ENCODE results near the gene DNAJC9.

The DNAJC9 gene

GRCh38 chr10:73252445-73253224, 5.6 kb upstream of the DNAJC9 start, which contains the start of gene MRPS16:
TSS of gene MRPS16 (minus strand) at chr10:73252644. CDS start at chr10:73252482, 162 bp downstream.
- in situ Hi-C loops (cut with MboI; ENCODE audit: low sequenced_read_pairs, unreplicated experiment), result no loop called here
- no peak for TF ChIP-seq CTCF (IDR thresholded peaks at IDR 0.05; ENCODE audit: borderline replicate concordance, control extremely low read depth, extremely low read depth, insufficient read depth, missing control alignments)
- peak; percentile 92 for DNase-seq (ENCODE audit: low spot score)

- TF ChIP-seq CTCF (IDR thresholded peaks at IDR 0.05; ENCODE audit: borderline replicate concordance, control extremely low read depth, extremely low read depth, insufficient read depth, missing control alignments), result no peak
- in situ Hi-C loops (cut with MboI; ENCODE audit: low sequenced_read_pairs, unreplicated experiment), result no loop called here
- DNase-seq (ENCODE audit: low spot score), result no peak
Observed at GRCh38 chr10:73251683-73252444, 4.8 kb upstream of the DNAJC9 start.

- in situ Hi-C loops (cut with MboI; ENCODE audit: low sequenced_read_pairs, unreplicated experiment), result no loop called here
- DNase-seq (ENCODE audit: low spot score), result no peak
- TF ChIP-seq CTCF (IDR thresholded peaks at IDR 0.05; ENCODE audit: borderline replicate concordance, control extremely low read depth, extremely low read depth, insufficient read depth, missing control alignments), result no peak
Observed at GRCh38 chr10:73248259-73248724, 1.2 kb upstream of the DNAJC9 start.

GRCh38 chr10:73247509-73248258, 629 bp upstream of the DNAJC9 start:
- peak; percentile 42 for DNase-seq (ENCODE audit: low spot score)
- TF ChIP-seq CTCF (IDR thresholded peaks at IDR 0.05; ENCODE audit: borderline replicate concordance, control extremely low read depth, extremely low read depth, insufficient read depth, missing control alignments), result no peak
- in situ Hi-C loops (cut with MboI; ENCODE audit: low sequenced_read_pairs, unreplicated experiment), result no loop called here

- DNase-seq (ENCODE audit: low spot score), result no peak
- no peak for TF ChIP-seq CTCF (IDR thresholded peaks at IDR 0.05; ENCODE audit: borderline replicate concordance, control extremely low read depth, extremely low read depth, insufficient read depth, missing control alignments)
- in situ Hi-C loops (cut with MboI; ENCODE audit: low sequenced_read_pairs, unreplicated experiment), result no loop called here
Observed at GRCh38 chr10:73246322-73246645, 771 bp downstream of the DNAJC9 start.

- in situ Hi-C loops (cut with MboI; ENCODE audit: low sequenced_read_pairs, unreplicated experiment), result no loop called here
- DNase-seq (ENCODE audit: low spot score), result no peak
- TF ChIP-seq CTCF (IDR thresholded peaks at IDR 0.05; ENCODE audit: borderline replicate concordance, control extremely low read depth, extremely low read depth, insufficient read depth, missing control alignments), result no peak
Observed at GRCh38 chr10:73244866-73245477, 2.1 kb downstream of the DNAJC9 start.

Measured in GM13976 (cell line).